NCI-H2196 treated with DMSO at 0.1 percent for 48 hours (cell line): ENCODE results near the gene ELK3.

Source experiments
- DNase-seq: peaks from one replicate; lab custom pipeline; 2025; ENCODE audit not compliant: unreplicated experiment; lab: John Stamatoyannopoulos, UW

The ELK3 gene

DNA sequence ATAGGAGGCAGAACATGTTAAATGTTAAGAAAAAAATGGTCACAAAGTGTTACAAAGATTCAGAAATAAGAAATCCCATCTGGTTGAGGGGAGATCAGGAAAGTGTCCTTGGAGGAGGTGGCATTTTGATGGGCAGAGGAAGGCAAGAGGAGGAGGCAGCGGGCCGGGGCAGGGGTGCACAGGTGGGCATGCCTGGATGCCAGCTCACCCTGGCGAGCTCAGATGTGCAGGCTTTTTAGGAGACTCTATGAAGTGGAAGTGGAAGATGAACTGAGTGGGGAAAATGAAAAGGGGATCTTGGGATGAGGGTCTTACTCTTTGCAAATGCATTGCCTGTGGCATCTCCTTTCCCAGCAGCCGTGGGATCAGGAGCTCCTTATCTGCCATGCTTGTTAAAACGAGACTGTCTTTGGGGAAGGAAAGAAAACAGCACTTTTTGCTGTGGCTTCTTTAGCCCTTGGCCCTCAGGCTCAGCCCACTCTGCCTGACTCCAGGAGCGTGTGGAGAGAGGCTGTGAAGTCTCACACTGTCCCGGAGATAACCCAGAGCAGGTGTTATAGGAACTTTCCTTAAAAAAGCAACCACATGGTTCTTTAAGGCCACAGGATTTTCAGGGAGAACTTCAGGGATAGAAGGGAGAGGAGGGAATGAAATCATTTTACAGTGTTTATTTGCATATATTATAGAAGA is 62.6 kb downstream of the ELK3 start:
- no peak for DNase-seq

DNA sequence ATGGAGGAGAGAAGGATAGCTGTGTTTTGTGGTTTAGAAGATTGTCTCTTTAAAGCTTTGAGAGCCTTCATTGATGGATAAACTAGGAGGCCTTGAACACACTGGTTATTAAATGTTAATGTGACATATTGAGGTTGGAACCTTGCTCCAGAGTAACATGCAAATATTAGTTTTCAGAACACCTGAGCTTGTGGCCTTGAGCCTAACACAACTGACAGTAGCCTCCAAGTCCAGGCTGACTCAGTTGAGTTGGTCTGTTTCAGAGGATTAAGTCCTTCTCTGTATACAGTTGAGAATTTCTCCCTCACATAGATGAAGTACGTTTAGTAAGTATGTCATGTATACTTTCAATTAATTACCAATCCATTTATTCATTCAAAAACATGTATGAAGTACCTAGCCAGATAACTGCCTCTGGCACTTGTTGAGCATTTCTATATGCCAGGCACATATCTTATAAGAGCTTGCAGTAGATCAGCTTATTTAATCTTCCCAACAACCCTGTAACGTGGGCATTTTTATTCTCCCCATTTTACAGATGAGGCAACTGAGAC is 63.5 kb downstream of the ELK3 start:
- DNase-seq, result no peak

- no peak for DNase-seq
Measured at GRCh38 chr12:96258104-96258961, 64.2 kb downstream of the ELK3 start.

GRCh38 chr12:96260231-96260630 is 66.1 kb downstream of the ELK3 start:
- no peak for DNase-seq

GRCh38 chr12:96260644-96261043 is 66.5 kb downstream of the ELK3 start:
- DNase-seq, result no peak

- DNase-seq, result no peak
Measured at GRCh38 chr12:96261557-96261956, 67.4 kb downstream of the ELK3 start.

- DNase-seq, result peak; percentile 52
Measured at GRCh38 chr12:96263449-96263902, 69.3 kb downstream of the ELK3 start.

DNA sequence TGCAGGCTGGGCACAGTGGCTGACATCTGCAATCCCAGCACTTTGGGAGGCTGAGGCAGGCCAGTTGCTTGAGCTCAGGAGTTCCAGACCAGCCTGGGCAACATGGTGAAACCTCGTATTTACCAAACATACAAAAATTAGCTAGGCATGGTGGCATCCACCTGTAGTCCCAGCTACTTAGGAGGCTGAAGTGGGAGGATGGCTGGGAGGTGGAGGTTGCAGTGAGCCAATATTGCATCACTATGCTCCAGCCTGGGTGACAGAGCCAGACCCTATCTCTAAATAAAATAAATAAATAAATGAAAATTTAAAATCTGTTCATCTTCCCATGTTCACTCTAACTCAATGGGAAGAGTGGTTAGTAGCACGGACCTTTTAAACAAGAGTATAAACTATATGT is 71.2 kb downstream of the ELK3 start:
- no peak for DNase-seq

DNA sequence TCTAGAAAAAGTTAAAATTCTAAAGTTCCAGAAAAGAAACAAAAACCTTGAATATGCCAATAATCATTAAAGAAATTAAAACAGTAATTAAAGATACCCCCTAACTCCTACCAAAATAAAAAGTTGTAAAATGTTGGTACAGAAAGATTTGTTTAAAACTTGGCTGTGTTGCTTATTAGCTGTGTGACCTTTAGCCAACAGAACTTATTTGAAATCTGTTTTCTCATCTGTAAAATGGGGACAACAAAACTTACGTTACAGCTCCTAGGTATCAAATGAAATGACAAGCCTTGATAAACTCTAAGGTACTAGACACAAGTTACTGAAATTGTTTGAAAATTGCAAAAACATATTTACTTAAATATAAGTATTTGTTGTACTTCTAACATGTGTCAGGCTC is 71.7 kb downstream of the ELK3 start:
- no peak for DNase-seq

- no peak for DNase-seq
Measured at GRCh38 chr12:96266238-96266637, 72.1 kb downstream of the ELK3 start.

DNA sequence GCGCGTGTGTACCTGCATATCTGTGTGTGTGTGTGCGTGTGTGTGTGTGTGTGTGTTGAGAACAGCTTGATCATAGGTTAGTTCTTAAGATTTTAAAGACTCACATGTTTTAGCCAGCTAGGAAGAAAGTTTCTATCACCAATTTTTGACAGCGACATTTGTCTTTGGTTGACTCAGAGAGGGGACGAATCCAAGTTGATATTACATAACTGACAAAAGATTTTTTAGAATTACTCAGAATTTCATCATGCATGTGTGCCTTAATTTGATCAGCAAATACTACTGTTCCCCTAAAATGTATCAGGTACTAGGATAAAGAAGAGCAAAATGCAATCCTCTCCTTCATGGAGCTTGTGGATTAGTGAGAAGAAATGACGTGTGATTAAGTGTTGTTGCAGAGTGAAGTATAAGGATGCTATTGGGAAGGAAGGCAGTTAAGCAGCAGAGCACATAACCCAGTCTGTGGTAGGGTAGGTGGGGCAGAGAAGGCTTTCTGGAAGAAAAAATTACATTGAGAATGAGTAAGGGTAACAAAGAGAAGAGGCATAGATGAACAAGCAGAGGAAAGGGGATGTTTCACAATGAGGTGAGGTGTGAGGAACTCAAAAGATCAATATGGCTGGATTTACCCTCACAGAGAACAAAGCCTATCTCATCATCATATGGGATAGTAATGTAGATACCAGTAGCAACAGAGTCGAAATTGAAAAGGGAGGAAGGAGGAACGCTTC is 77.5 kb downstream of the ELK3 start:
- no peak for DNase-seq

DNA sequence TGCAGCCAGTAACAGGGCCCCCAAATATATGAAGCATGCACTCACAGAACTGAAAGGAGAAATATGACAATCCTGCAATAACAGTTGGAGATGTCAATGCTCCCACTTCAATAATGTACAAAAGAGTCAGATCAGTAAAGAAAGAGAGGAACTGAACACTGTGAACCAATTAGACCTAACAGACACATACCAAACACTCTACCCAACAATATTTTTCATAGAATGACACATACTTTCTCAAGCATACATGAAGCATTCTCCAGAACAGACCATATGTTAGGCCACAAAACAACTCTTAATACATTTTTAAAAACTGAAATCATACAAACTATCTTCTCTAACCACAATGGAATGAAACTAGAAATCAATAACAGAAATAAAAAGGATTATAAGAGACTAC is 80.2 kb downstream of the ELK3 start:
- no peak for DNase-seq

GRCh38 chr12:96285158-96285557 is 91.0 kb downstream of the ELK3 start:
- DNase-seq, result no peak

- no peak for DNase-seq
Measured at GRCh38 chr12:96289067-96289466, 94.9 kb downstream of the ELK3 start.

DNA sequence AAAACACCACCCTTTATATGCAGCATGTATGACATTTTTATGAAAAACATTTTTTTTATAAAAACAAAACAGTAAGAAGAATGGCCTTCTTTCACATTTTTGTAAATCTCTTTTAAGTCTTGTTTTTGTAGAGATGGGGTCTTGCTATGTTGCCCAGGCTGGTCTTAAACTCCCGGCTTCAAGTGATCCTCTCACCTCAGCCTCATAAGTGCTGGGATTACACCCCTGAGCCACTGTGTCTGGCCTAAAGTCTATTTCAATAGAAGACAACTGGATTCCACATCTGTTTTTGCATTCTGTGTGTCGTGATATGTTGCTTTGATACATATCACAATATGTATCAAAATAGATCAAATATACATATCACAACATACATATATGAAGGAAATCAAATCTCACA is 98.9 kb downstream of the ELK3 start:
- no peak for DNase-seq

DNA sequence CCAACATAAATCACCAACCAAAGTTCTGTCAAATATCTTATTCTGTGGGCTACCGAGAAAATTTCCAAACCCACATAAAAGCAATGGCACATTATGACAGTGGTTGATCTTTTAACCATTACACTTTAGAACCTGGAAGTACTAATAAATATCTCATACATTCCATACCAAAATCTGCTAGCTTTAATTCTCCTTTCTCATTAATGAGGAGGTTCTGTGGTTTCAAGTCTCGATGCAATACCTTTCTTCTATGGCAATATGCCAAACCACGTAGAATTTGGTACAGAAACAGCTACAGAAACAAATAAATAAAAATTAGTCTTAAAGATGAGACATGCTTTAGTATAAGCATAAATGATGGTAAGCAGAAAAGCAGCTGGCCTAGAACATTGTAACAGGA is 100.7 kb downstream of the ELK3 start:
- no peak for DNase-seq

GRCh38 chr12:96295532-96296160 is 101.5 kb downstream of the ELK3 start:
- DNase-seq, result no peak

- DNase-seq, result no peak
Measured at GRCh38 chr12:96297504-96297903, 103.3 kb downstream of the ELK3 start.

GRCh38 chr12:96300064-96300463 is 105.9 kb downstream of the ELK3 start:
- DNase-seq, result no peak

GRCh38 chr12:96301732-96302131 is 107.6 kb downstream of the ELK3 start:
- DNase-seq, result no peak
